HepG2 (cell line): Measurements from ENCODE around the gene THRSP. TPM values are rescaled to one million over a fixed set of nuclear protein-coding genes. Genes with fewer than 3 reads are reported as not detected.
"Not testable (repeated sequence)": the region's sequence is repeated elsewhere in the genome, so short reads cannot be mapped to it uniquely, and the experiment has no call there.

Experiments used
- BORCS8-MEF2B ChIP-seq: sonication (generic); formaldehyde crosslinking; IDR thresholded peaks from 2 replicates; pipeline ENCODE4 v1.8.0; 2022; ENCODE audit warnings: mild to moderate bottlenecking, missing genetic modification reagents
- CBX5 ChIP-seq: sonication (generic); formaldehyde crosslinking; IDR thresholded peaks from 2 replicates; pipeline ENCODE4 v1.4.0; 2020; ENCODE audit warnings: missing genetic modification reagents, borderline replicate concordance
- EP300 ChIP-seq, 3 experiments: sonication (generic) in 1 of 3; formaldehyde crosslinking in 1 of 3; IDR thresholded peaks; 2 replicates each; pipeline versions ENCODE4 v1.5.1 to v1.6.1; 2011 to 2020; ENCODE audit warnings: low read depth in 2 of 3, low read length in 2 of 3, borderline replicate concordance in 1 of 3, improper control_type of control experiment in 1 of 3, mild to moderate bottlenecking in 1 of 3, missing genetic modification reagents in 1 of 3, moderate library complexity in 1 of 3
- ERF ChIP-seq: IDR thresholded peaks from 2 replicates; pipeline ENCODE4 v1.6.1; 2018; ENCODE audit warnings: missing biosample characterization, missing genetic modification reagents
- FOXC1 ChIP-seq: sonication (generic); formaldehyde crosslinking; IDR thresholded peaks from 2 replicates; pipeline ENCODE4 v1.8.0; 2022; ENCODE audit warnings: mild to moderate bottlenecking, missing genetic modification reagents, borderline replicate concordance
- HMG20B ChIP-seq: conservative IDR thresholded peaks from 2 replicates; pipeline ENCODE4 v1.6.1; 2016; ENCODE audit warnings: missing genetic modification reagents, missing compliant biosample characterization
- HOXA3 ChIP-seq: sonication (generic); formaldehyde crosslinking; IDR thresholded peaks from 2 replicates; pipeline ENCODE4 v1.5.0; 2020; ENCODE audit warnings: missing genetic modification reagents
- IKZF5 ChIP-seq: IDR thresholded peaks from 2 replicates; pipeline ENCODE4 v1.6.1; 2018; ENCODE audit warnings: missing genetic modification reagents, mild to moderate bottlenecking, missing compliant biosample characterization
- KLF16 ChIP-seq, 2 experiments: sonication (generic) in 1 of 2; formaldehyde crosslinking in 1 of 2; IDR thresholded peaks; 2 replicates each; pipeline versions ENCODE4 v1.6.1 to v1.8.0; 2016 to 2023; ENCODE audit warnings: missing genetic modification reagents in 2 of 2, missing compliant biosample characterization in 1 of 2
- MIER2 ChIP-seq: IDR thresholded peaks from 2 replicates; pipeline ENCODE4 v1.6.1; 2016; ENCODE audit warnings: missing biosample characterization, missing genetic modification reagents
- NCOA2 ChIP-seq: sonication (generic); formaldehyde crosslinking; IDR thresholded peaks from 2 replicates; pipeline ENCODE4 v1.8.0; 2022; ENCODE audit warnings: inconsistent platforms
- NFKBIZ ChIP-seq: IDR thresholded peaks from 2 replicates; pipeline ENCODE4 v1.6.1; 2018; ENCODE audit warnings: missing genetic modification reagents, missing compliant biosample characterization
- NR2F6 ChIP-seq, 2 experiments: IDR thresholded peaks; 2 replicates each; pipeline ENCODE4 v1.6.1; 2016; ENCODE audit warnings: antibody characterized with exemption in 1 of 2, mild to moderate bottlenecking in 1 of 2
- RXRA ChIP-seq: sonication (generic); formaldehyde crosslinking; IDR thresholded peaks from 2 replicates; pipeline ENCODE4 v1.5.1; 2020; ENCODE audit warnings: missing genetic modification reagents
- SALL1 ChIP-seq: sonication (generic); formaldehyde crosslinking; IDR thresholded peaks from 2 replicates; pipeline ENCODE4 v1.8.0; 2022; ENCODE audit warnings: mild to moderate bottlenecking, missing genetic modification reagents
- SOX6 ChIP-seq, 2 experiments: fragments of 450-650 bp in 1 of 2; sonication (generic) in 1 of 2; formaldehyde crosslinking in 1 of 2; IDR thresholded peaks; 2 replicates each; pipeline versions ENCODE4 v1.4.0 to v1.6.1; 2017 to 2020; ENCODE audit warnings: antibody characterized with exemption in 1 of 2, mild to moderate bottlenecking in 1 of 2, missing genetic modification reagents in 1 of 2
- TFDP1 ChIP-seq: IDR thresholded peaks from 2 replicates; pipeline ENCODE4 v1.6.1; 2016; ENCODE audit warnings: missing compliant biosample characterization, missing genetic modification reagents, borderline replicate concordance
- TGIF2 ChIP-seq: IDR thresholded peaks from 2 replicates; pipeline ENCODE4 v1.6.1; 2016; ENCODE audit warnings: control low read depth, missing compliant biosample characterization
- TOPORS ChIP-seq: sonication (generic); formaldehyde crosslinking; IDR thresholded peaks from 2 replicates; pipeline ENCODE4 v1.8.0; 2023; ENCODE audit warnings: mild to moderate bottlenecking, missing genetic modification reagents
- ZBTB38 ChIP-seq: sonication (generic); formaldehyde crosslinking; IDR thresholded peaks from 2 replicates; pipeline ENCODE4 v1.5.1; 2020; ENCODE audit warnings: mild to moderate bottlenecking, missing genetic modification reagents
- ZMYM4 ChIP-seq: sonication (generic); formaldehyde crosslinking; IDR thresholded peaks from 2 replicates; pipeline ENCODE4 v1.8.1; 2023; ENCODE audit warnings: mild to moderate bottlenecking, missing genetic modification reagents
- ZNF781 ChIP-seq: sonication (generic); formaldehyde crosslinking; IDR thresholded peaks from 2 replicates; pipeline ENCODE4 v1.5.1; 2020; ENCODE audit warnings: borderline replicate concordance, mild to moderate bottlenecking, missing genetic modification reagents; ENCODE audit errors: not compliant biosample characterization
- polyA plus RNA-seq, 8 experiments: library from polyadenylated mRNA; depleted of rRNA in 3 of 8; stranded (reverse) in 7 of 8; unstranded in 1 of 8; fragments of >200 nt; fragmentation: Illumina TruSeq in 4 of 8; extraction: Trizol in 4 of 8; gene quantifications; 2 replicates each; pipeline versions ENCODE4 v1.2.1 to v1.2.3, GENCODE V29; 2011 to 2016; ENCODE audit warnings: low read depth in 4 of 8, missing spikeins in 1 of 8, mixed read lengths in 1 of 8; ENCODE audit not compliant: insufficient read depth in 1 of 8
- total RNA-seq, 5 experiments: library from RNA; depleted of rRNA; stranded (reverse); fragments of >200 nt; fragmentation: Illumina TruSeq; extraction: Trizol; gene quantifications; 2 replicates each; pipeline ENCODE4 v1.2.3, GENCODE V29; 2016; ENCODE audit warnings: low read depth in 1 of 5
- TF ChIP-seq, protein P1 (sequence below): sonication (generic); formaldehyde crosslinking; conservative IDR thresholded peaks from 2 replicates; pipeline ENCODE4 v1.4.0; 2020; ENCODE audit warnings: mild to moderate bottlenecking, missing genetic modification reagents, moderate library complexity
- TF ChIP-seq, protein P2 (sequence below): IDR thresholded peaks from 2 replicates; pipeline ENCODE4 v1.6.1; 2016; ENCODE audit warnings: low read depth, borderline replicate concordance

Gene THRSP
- total and polyA plus RNA-seq, 2 of the 13 experiments (the other 11 are each of a cell fraction or from before 2014, with no cell fraction given), result 0.13 to 0.58 TPM

- TF ChIP-seq BORCS8-MEF2B (CRISPR knock-in tag) (peak; percentile 61; the same call in 1 of the 2 replicates), TGIF2 (CRISPR knock-in tag) (peak; percentile 45; the same call in 1 of the 2 replicates), ZNF781 (CRISPR knock-in tag) (peak; percentile 24), MIER2 (CRISPR knock-in tag) (peak; percentile 75), TOPORS (CRISPR knock-in tag) (0 out of 2 replicates have a peak, but pooled peaks have one; percentile 47), IKZF5 (CRISPR knock-in tag) (peak; percentile 91), ERF (CRISPR knock-in tag) (peak; percentile 55; the same call in 1 of the 2 replicates), CBX5 (CRISPR knock-in tag) (peak; percentile 77), ZBTB38 (CRISPR knock-in tag) (peak; percentile 42; the same call in 1 of the 2 replicates), HMG20B (CRISPR knock-in tag) (peak; percentile 81), NR2F6 (IDR thresholded peaks at IDR 0.05) (peak; percentile 99), NR2F6 (CRISPR knock-in tag; IDR thresholded peaks at IDR 0.05) (peak; percentile 100), TFDP1 (CRISPR knock-in tag) (peak; percentile 24; the same call in 1 of the 2 replicates), SOX6 (CRISPR knock-in tag; IDR thresholded peaks at IDR 0.05) (peak; percentile 100), ZMYM4 (CRISPR knock-in tag) (peak; percentile 93), RXRA (CRISPR knock-in tag) (peak; percentile 67; the same call in 1 of the 2 replicates), KLF16 (CRISPR knock-in tag; IDR thresholded peaks at IDR 0.05) (peak in 1 of 2 experiments; percentile 72; a peak in 1 of 4 replicates), SALL1 (CRISPR knock-in tag) (peak; percentile 86), NFKBIZ (peak; percentile 68; the same call in 1 of the 2 replicates), NCOA2 (peak; percentile 97), EP300 (IDR thresholded peaks at IDR 0.05; ENCODE audit: low read depth in 2 of 2, low read length in 2 of 2) (peak; percentile 63 to 95; a peak in 3 of 4 replicates), EP300 (CRISPR knock-in tag; IDR thresholded peaks at IDR 0.05; ENCODE audit: borderline replicate concordance) (peak; percentile 97), FOXC1 (CRISPR knock-in tag) (0 out of 2 replicates have a peak, but pooled peaks have one; percentile 24), HOXA3 (peak; percentile 83)
- TF ChIP-seq, protein P1, sequence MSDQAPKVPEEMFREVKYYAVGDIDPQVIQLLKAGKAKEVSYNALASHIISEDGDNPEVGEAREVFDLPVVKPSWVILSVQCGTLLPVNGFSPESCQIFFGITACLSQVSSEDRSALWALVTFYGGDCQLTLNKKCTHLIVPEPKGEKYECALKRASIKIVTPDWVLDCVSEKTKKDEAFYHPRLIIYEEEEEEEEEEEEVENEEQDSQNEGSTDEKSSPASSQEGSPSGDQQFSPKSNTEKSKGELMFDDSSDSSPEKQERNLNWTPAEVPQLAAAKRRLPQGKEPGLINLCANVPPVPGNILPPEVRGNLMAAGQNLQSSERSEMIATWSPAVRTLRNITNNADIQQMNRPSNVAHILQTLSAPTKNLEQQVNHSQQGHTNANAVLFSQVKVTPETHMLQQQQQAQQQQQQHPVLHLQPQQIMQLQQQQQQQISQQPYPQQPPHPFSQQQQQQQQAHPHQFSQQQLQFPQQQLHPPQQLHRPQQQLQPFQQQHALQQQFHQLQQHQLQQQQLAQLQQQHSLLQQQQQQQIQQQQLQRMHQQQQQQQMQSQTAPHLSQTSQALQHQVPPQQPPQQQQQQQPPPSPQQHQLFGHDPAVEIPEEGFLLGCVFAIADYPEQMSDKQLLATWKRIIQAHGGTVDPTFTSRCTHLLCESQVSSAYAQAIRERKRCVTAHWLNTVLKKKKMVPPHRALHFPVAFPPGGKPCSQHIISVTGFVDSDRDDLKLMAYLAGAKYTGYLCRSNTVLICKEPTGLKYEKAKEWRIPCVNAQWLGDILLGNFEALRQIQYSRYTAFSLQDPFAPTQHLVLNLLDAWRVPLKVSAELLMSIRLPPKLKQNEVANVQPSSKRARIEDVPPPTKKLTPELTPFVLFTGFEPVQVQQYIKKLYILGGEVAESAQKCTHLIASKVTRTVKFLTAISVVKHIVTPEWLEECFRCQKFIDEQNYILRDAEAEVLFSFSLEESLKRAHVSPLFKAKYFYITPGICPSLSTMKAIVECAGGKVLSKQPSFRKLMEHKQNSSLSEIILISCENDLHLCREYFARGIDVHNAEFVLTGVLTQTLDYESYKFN (CRISPR knock-in tag), result peak; percentile 93
- TF ChIP-seq, protein P2, sequence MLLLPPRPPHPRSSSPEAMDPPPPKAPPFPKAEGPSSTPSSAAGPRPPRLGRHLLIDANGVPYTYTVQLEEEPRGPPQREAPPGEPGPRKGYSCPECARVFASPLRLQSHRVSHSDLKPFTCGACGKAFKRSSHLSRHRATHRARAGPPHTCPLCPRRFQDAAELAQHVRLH (CRISPR knock-in tag), result peak; percentile 62
- TF ChIP-seq SOX6 (IDR thresholded peaks at IDR 0.05), result not testable (repeated sequence)
These were observed 22.9 kb downstream of the THRSP start (continued) for GRCh38 chr11:78086521-78087074.
